ENCODE data around the gene ITIH1.

Gene ITIH1

GRCh38 chr3:52805270-52806039 lies 28.1 kb downstream of the ITIH1 start:
- H3K9ac ChIP-seq (ENCODE audit: low read depth, low read length, poor library complexity): no peak overlapping the region
- H2BK15ac ChIP-seq (ENCODE audit: low read length): peak overlapping the region; percentile 69
- DNase-seq (ENCODE audit: low spot score): no peak
- H3K4ac ChIP-seq (ENCODE audit: low read length): peak overlapping the region; percentile 69
- H3K4me2 ChIP-seq (ENCODE audit: insufficient read depth, low read length, poor library complexity, severe bottlenecking): no peak overlapping the region
- no peak overlapping the region for H2AFZ ChIP-seq (ENCODE audit: low read length)
- H4K8ac ChIP-seq (ENCODE audit: low read depth, low read length): peak overlapping the region; percentile 88
- H3K36me3 ChIP-seq (replicated peaks in 1 of 2; ENCODE audit: control insufficient read depth in 2 of 2, insufficient read depth in 2 of 2, low read length in 2 of 2): no peaks in the 10 kb centered on the region
- peaks cover 0 to 3% (median 0%) of the 10 kb centered on the region in 3 experiments for H3K27me3 ChIP-seq (ENCODE audit: control insufficient read depth in 3 of 3, insufficient read depth in 3 of 3, low read depth in 1 of 3, low read length in 3 of 3)
- H2BK120ac ChIP-seq (ENCODE audit: low read depth, low read length): no peak overlapping the region
- H3K9me3 ChIP-seq (replicated peaks in 1 of 2; ENCODE audit: control insufficient read depth in 2 of 2, insufficient read depth in 1 of 2, low read depth in 1 of 2, low read length in 2 of 2): peaks cover 0 to 5% of the 10 kb centered on the region in 2 donors
- peak overlapping the region; percentile 63 for H3K14ac ChIP-seq (ENCODE audit: low read length)
- H2BK12ac ChIP-seq (ENCODE audit: low read length): no peak overlapping the region
- H2BK5ac ChIP-seq (ENCODE audit: low read length): no peak overlapping the region
- peak overlapping the region; percentile 56 for H2AK5ac ChIP-seq (ENCODE audit: low read depth, low read length)
- H3K18ac ChIP-seq (ENCODE audit: low read length): peak overlapping the region; percentile 72
- peaks cover 0 to 3% of the 10 kb centered on the region in 2 donors for H3K4me1 ChIP-seq (ENCODE audit: control insufficient read depth in 2 of 2, insufficient read depth in 1 of 2, low read depth in 1 of 2, low read length in 2 of 2)
- H3K4me3 ChIP-seq (ENCODE audit: low read length in 2 of 2): no peak overlapping the region
- H3K23ac ChIP-seq (ENCODE audit: low read depth, low read length, poor library complexity): no peak overlapping the region
- no peaks in the 10 kb centered on the region for H3K79me1 ChIP-seq (ENCODE audit: low read depth, low read length)
- no peak overlapping the region for H4K91ac ChIP-seq (ENCODE audit: low read depth, low read length, poor library complexity)
- no peak overlapping the region for H3K27ac ChIP-seq (replicated peaks; ENCODE audit: low read length)
- no CpG with 5 or more reads among the region's 19 CpGs for WGBS, 2 donors (ENCODE audit: extremely low coverage in 2 of 2, insufficient read length in 2 of 2, insufficient replicate concordance in 1 of 2)

- H2AFZ ChIP-seq (ENCODE audit: low read length): no peak overlapping the region
- H2BK120ac ChIP-seq (ENCODE audit: low read depth, low read length): no peak overlapping the region
- H3K27ac ChIP-seq (replicated peaks; ENCODE audit: low read length): no peak overlapping the region
- no peak overlapping the region for H4K8ac ChIP-seq (ENCODE audit: low read depth, low read length)
- peaks cover 0 to 3% (median 0%) of the 10 kb centered on the region in 3 experiments for H3K27me3 ChIP-seq (ENCODE audit: control insufficient read depth in 3 of 3, insufficient read depth in 3 of 3, low read depth in 1 of 3, low read length in 3 of 3)
- DNase-seq (ENCODE audit: low spot score): no peak
- no peak overlapping the region for H4K91ac ChIP-seq (ENCODE audit: low read depth, low read length, poor library complexity)
- no peak overlapping the region for H3K4me2 ChIP-seq (ENCODE audit: insufficient read depth, low read length, poor library complexity, severe bottlenecking)
- no peak overlapping the region for H3K23ac ChIP-seq (ENCODE audit: low read depth, low read length, poor library complexity)
- no peak overlapping the region for H3K18ac ChIP-seq (ENCODE audit: low read length)
- H3K79me1 ChIP-seq (ENCODE audit: low read depth, low read length): no peaks in the 10 kb centered on the region
- no peaks in the 10 kb centered on the region for H3K36me3 ChIP-seq (replicated peaks in 1 of 2; ENCODE audit: control insufficient read depth in 2 of 2, insufficient read depth in 2 of 2, low read length in 2 of 2)
- H3K9me3 ChIP-seq (replicated peaks in 1 of 2; ENCODE audit: control insufficient read depth in 2 of 2, insufficient read depth in 1 of 2, low read depth in 1 of 2, low read length in 2 of 2): peaks cover 0 to 5% of the 10 kb centered on the region in 2 donors
- no peak overlapping the region for H3K4me3 ChIP-seq (ENCODE audit: low read length in 2 of 2)
- no peak overlapping the region for H2BK12ac ChIP-seq (ENCODE audit: low read length)
- 100% methylated on average over 1 of the region's 2 CpGs for WGBS, 2 donors (ENCODE audit: extremely low coverage in 2 of 2, insufficient read length in 2 of 2, insufficient replicate concordance in 1 of 2)
- H3K4ac ChIP-seq (ENCODE audit: low read length): no peak overlapping the region
- no peak overlapping the region for H3K14ac ChIP-seq (ENCODE audit: low read length)
- H2AK5ac ChIP-seq (ENCODE audit: low read depth, low read length): no peak overlapping the region
- H3K9ac ChIP-seq (ENCODE audit: low read depth, low read length, poor library complexity): no peak overlapping the region
- H2BK15ac ChIP-seq (ENCODE audit: low read length): no peak overlapping the region
- H2BK5ac ChIP-seq (ENCODE audit: low read length): no peak overlapping the region
- H3K4me1 ChIP-seq (ENCODE audit: control insufficient read depth in 2 of 2, insufficient read depth in 1 of 2, low read depth in 1 of 2, low read length in 2 of 2): peaks cover 0 to 3% of the 10 kb centered on the region in 2 donors
Observed at GRCh38 chr3:52809149-52809548, 31.8 kb downstream of the ITIH1 start.

GRCh38 chr3:52809662-52810377 lies 32.4 kb downstream of the ITIH1 start:
- no peak overlapping the region for H3K14ac ChIP-seq (ENCODE audit: low read length)
- peaks cover 0 to 5% of the 10 kb centered on the region in 2 donors for H3K9me3 ChIP-seq (replicated peaks in 1 of 2; ENCODE audit: control insufficient read depth in 2 of 2, insufficient read depth in 1 of 2, low read depth in 1 of 2, low read length in 2 of 2)
- no peaks in the 10 kb centered on the region for H3K79me1 ChIP-seq (ENCODE audit: low read depth, low read length)
- no peak overlapping the region for H4K91ac ChIP-seq (ENCODE audit: low read depth, low read length, poor library complexity)
- no peak overlapping the region for H3K9ac ChIP-seq (ENCODE audit: low read depth, low read length, poor library complexity)
- no peak for DNase-seq (ENCODE audit: low spot score)
- no peak overlapping the region for H3K4me3 ChIP-seq (ENCODE audit: low read length in 2 of 2)
- no peak overlapping the region for H2BK120ac ChIP-seq (ENCODE audit: low read depth, low read length)
- no peak overlapping the region for H2AFZ ChIP-seq (ENCODE audit: low read length)
- no peak overlapping the region for H4K8ac ChIP-seq (ENCODE audit: low read depth, low read length)
- H3K36me3 ChIP-seq (replicated peaks in 1 of 2; ENCODE audit: control insufficient read depth in 2 of 2, insufficient read depth in 2 of 2, low read length in 2 of 2): no peaks in the 10 kb centered on the region
- H2BK15ac ChIP-seq (ENCODE audit: low read length): no peak overlapping the region
- H3K4me2 ChIP-seq (ENCODE audit: insufficient read depth, low read length, poor library complexity, severe bottlenecking): no peak overlapping the region
- no peak overlapping the region for H3K4ac ChIP-seq (ENCODE audit: low read length)
- H3K18ac ChIP-seq (ENCODE audit: low read length): no peak overlapping the region
- H3K27ac ChIP-seq (replicated peaks; ENCODE audit: low read length): no peak overlapping the region
- H3K4me1 ChIP-seq (ENCODE audit: control insufficient read depth in 2 of 2, insufficient read depth in 1 of 2, low read depth in 1 of 2, low read length in 2 of 2): peaks cover 0 to 3% of the 10 kb centered on the region in 2 donors
- H2BK5ac ChIP-seq (ENCODE audit: low read length): no peak overlapping the region
- H3K23ac ChIP-seq (ENCODE audit: low read depth, low read length, poor library complexity): no peak overlapping the region
- no CpG with 5 or more reads among the region's 7 CpGs for WGBS, 2 donors (ENCODE audit: extremely low coverage in 2 of 2, insufficient read length in 2 of 2, insufficient replicate concordance in 1 of 2)
- H2BK12ac ChIP-seq (ENCODE audit: low read length): no peak overlapping the region
- no peak overlapping the region for H2AK5ac ChIP-seq (ENCODE audit: low read depth, low read length)
- peaks cover 0 to 3% (median 0%) of the 10 kb centered on the region in 3 experiments for H3K27me3 ChIP-seq (ENCODE audit: control insufficient read depth in 3 of 3, insufficient read depth in 3 of 3, low read depth in 1 of 3, low read length in 3 of 3)

GRCh38 chr3:52810923-52811322 lies 33.5 kb downstream of the ITIH1 start:
- Histone ChIP-seq H3K9me3 (replicated peaks in 1 of 2; ENCODE audit: control insufficient read depth in 2 of 2, insufficient read depth in 1 of 2, low read depth in 1 of 2, low read length in 2 of 2) (peaks cover 0 to 5% of the 10 kb centered on the region in 2 donors), H3K27me3 (ENCODE audit: control insufficient read depth in 3 of 3, insufficient read depth in 3 of 3, low read depth in 1 of 3, low read length in 3 of 3) (peaks cover 0 to 3% (median 0%) of the 10 kb centered on the region in 3 experiments), H3K79me1 (ENCODE audit: low read depth, low read length) (no peaks in the 10 kb centered on the region), H3K23ac (ENCODE audit: low read depth, low read length, poor library complexity) (no peak overlapping the region), H2BK12ac (ENCODE audit: low read length) (no peak overlapping the region), H3K4me3 (ENCODE audit: low read length in 2 of 2) (no peak overlapping the region), H4K8ac (ENCODE audit: low read depth, low read length) (no peak overlapping the region), H3K27ac (replicated peaks; ENCODE audit: low read length) (no peak overlapping the region), H3K9ac (ENCODE audit: low read depth, low read length, poor library complexity) (no peak overlapping the region), H3K4ac (ENCODE audit: low read length) (no peak overlapping the region), H3K4me1 (ENCODE audit: control insufficient read depth in 2 of 2, insufficient read depth in 1 of 2, low read depth in 1 of 2, low read length in 2 of 2) (no peaks in the 10 kb centered on the region), H2AFZ (ENCODE audit: low read length) (no peak overlapping the region), H2BK15ac (ENCODE audit: low read length) (no peak overlapping the region), H3K18ac (ENCODE audit: low read length) (peak overlapping the region; percentile 32), H2BK5ac (ENCODE audit: low read length) (no peak overlapping the region), H3K14ac (ENCODE audit: low read length) (no peak overlapping the region), H3K36me3 (replicated peaks in 1 of 2; ENCODE audit: control insufficient read depth in 2 of 2, insufficient read depth in 2 of 2, low read length in 2 of 2) (no peaks in the 10 kb centered on the region), H4K91ac (ENCODE audit: low read depth, low read length, poor library complexity) (no peak overlapping the region), H2AK5ac (ENCODE audit: low read depth, low read length) (no peak overlapping the region), H2BK120ac (ENCODE audit: low read depth, low read length) (no peak overlapping the region), H3K4me2 (ENCODE audit: insufficient read depth, low read length, poor library complexity, severe bottlenecking) (no peak overlapping the region)
- no peak for DNase-seq (ENCODE audit: low spot score)
- no CpG with 5 or more reads among the region's 11 CpGs for WGBS, 2 donors (ENCODE audit: extremely low coverage in 2 of 2, insufficient read length in 2 of 2, insufficient replicate concordance in 1 of 2)
